ENCODE data around the gene TMEM272. TPM values are rescaled to one million over a fixed set of nuclear protein-coding genes. Genes with fewer than 3 reads are reported as not detected.
A peak's percentile ranks its signal among the peaks of the same experiment; 100 is the strongest.

TMEM272 gene
- total RNA-seq, 1 donor from 2014 or later: 0.71 TPM

- DNase-seq (ENCODE audit: low spot score): no peak
- intact Hi-C loops (cut with DNase I): loop anchor here (1.0 kb wide), 1 partner anchor 32 kb away; no protein-coding TSS in a partner anchor
- ATAC-seq: no peak
These were observed 12.0 kb upstream of the TMEM272 start for GRCh38 chr13:51856998-51857397.

DNA sequence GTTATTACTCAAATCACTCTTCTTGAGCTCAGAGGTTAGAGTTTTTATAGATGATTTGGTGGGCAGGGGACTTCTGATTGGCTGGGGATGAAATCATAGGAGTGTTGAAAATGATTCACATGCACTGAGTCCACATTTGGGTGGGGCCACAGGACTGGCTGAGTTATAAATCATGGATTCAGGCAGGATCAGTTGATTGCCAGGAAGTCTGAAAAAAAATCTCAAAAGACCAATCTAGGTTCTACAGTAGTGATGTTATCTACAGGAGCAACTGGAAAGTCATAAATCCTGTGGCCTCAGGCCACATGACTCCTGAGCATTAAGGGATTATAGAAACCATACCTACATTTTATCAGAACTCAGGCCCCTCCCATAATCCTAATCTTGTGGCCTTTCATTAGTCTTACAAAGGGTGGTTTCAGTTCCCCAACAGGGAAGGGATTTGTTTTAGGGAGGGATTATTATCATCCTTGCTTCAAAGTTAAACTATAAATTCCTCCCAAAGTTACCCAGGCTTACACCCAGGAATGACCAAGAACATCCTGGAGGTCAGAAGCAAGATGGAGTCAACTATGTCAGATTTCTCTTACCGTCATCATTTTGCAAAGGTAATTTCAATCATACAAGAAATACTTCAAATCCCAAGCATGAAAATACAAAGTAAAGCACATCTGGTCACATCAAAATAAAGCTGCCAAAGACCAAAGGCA, 11.2 kb upstream of the TMEM272 start:
- no peak for DNase-seq (ENCODE audit: low spot score)
- no peak for ATAC-seq
- intact Hi-C loops (cut with DNase I): loop anchor here (1.0 kb wide), 1 partner anchor 31 kb away; no protein-coding TSS in a partner anchor

DNA sequence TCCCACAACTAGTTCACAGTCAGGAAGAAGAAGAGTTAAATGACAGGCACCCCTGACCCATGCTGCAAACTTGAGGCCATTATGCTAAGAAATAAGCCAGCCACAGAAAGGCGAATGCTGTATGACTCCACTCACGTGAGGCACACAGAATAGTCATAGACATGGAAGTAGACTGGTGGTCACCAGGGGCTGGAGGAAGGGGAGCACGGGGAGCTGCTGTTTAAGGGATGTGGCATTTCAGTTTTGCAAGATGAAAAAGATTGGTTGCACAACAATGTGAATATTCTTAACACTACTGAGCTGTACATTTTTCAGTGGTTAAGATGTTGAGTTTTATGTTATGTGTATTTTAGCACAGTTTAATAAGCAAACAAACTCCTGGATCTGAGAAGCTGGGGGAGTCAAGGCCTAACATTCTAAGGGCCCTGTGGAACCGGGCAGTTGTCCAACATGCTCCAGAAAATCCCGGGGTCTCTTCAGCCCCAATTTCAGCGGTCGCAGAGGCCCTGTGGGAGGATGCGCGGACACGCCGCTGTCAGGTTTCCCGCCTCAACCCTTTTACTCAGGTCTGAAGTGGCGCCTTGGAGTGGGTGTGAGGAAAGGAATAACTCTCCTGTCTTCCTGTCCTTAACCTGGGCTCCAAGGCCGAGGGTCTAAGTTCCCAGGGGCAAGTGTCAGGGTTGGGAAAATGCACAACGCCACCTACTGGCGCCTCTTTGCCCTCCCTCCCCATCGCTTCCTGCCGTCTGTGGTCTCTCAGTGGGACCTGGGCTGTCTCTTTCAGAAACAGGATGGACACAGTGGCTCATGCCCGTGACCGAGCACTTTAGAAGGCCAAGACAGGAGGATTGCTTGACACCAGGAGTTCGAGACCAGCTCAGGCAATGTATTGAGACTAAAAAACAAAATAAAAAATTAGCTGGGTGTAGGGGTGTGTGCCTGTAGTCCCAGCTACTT, 4.4 kb upstream of the TMEM272 start:
- peak; percentile 38 for ATAC-seq
- intact Hi-C loops (cut with DNase I): no loop called here
- DNase-seq (ENCODE audit: low spot score): no peak

DNA sequence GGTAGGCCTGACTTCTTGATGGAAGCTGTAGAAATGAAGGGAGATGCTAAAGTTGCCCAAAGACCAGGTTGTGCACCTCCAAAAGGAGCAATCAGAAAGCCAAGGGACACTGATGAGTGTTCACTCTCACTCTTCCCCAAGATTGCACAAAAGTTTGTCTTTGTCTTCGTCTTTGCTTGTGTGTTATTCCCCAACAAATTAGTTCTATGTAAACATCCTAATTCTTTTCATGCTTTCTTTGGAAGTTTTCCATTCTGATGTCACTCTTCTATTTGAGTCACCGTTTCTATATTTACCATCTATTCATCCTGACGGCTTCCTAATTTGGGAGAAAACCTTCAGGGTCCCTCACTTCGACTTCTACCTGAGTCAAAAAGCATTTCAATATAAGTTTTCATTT, 3.7 kb upstream of the TMEM272 start:
- DNase-seq (ENCODE audit: low spot score) (no peak), ATAC-seq (no peak)
- intact Hi-C loops (cut with DNase I): no loop called here

DNA sequence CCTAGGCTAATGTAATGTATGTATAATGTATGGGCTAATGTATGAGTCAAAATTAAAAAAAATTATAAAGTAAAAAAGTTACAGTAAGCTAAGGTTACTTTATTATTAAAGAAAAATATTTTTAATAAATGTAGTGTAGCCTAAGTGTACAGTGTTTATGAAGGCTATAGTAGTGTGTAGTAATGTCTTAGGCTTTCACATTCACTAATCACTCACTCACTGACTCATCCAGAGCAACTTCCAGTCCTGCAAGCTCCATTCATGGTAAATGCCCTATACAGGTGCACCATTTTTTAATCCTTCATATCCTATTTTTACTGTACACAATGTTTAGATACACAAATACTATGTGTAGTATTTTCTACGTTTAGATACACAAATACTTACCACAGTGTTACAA, 1.8 kb upstream of the TMEM272 start:
- no peak for ATAC-seq
- no peak for DNase-seq (ENCODE audit: low spot score)
- intact Hi-C loops (cut with DNase I): no loop called here

DNA sequence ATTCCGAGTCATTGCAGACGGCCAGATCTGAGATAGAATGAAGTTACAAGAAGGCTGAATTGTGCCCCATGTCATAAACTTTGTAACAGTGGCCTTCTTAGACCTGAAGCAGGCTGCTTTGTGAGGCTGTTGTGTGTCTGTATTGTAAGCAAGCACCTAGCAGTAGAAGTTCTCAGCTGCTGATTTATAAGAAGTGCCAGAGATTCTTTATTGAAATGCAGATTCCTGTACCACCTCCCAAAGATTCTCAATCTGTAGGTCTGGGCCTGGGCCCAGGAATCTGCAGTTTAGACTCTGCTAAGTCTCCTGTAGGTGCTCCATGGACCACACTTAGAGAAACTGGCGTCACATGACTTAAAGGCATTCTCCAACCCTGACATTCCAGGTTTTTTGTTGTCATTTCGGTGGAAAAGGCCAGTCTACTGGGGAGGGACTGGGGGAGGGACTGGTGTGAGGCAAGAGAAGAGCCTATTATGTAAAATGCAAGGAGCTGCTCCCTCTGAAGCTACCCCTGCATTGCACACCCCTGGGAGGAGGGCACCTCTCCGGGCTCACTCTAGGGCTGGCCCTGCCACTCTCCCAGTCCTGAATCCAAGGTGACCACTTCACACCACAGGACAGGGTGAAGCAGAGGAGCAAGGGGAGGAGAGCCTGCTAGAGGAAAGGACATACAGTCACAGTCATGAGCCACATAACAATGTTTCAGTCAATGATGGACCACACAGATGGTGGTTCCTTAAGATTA, 769 bp upstream of the TMEM272 start:
- ATAC-seq (no peak), DNase-seq (ENCODE audit: low spot score) (no peak)
- intact Hi-C loops (cut with DNase I): no loop called here

DNA sequence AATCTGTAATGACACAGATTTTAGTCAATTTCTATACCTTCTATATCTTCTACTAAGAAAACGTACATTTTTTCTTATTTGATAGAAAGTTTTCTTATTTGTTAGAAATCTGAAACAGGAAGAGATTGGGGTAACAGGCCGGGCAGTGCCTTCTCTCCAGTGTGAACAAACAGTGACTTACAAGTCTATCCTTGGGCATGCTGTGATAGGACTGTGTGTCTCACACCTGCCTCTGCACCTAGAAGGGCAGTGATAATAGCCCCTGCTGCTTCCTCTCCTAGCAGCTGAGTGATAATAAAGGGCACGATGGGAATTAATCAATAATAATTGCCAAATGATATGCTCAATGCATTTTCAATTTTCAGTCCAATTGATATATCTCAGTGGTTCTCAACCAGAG, 1.4 kb downstream of the TMEM272 start:
- DNase-seq (ENCODE audit: low spot score) (no peak), ATAC-seq (no peak)
- intact Hi-C loops (cut with DNase I): no loop called here

DNA sequence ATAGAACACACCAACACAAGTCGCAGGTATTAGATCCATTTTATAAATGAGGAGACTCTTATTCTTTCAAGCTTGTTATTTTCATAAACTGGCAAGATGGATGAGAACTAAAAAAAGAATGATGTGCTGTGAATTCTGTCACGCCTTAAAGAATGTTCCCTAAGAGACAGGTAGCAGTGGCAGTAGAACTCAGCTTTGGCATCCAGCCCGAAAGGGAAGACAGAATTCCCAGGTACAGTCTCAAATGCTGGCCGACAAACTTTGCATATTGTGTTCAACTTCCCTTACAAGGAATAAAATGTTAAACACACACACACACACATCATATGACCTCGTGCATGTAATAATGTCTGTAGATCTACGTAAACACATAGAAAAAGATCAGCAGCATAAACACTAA, 3.2 kb downstream of the TMEM272 start:
- no peak for DNase-seq (ENCODE audit: low spot score)
- intact Hi-C loops (cut with DNase I): no loop called here
- ATAC-seq: no peak

GRCh38 chr13:51840917-51841316, 4.1 kb downstream of the TMEM272 start:
- DNase-seq (ENCODE audit: low spot score) (no peak), ATAC-seq (no peak)
- intact Hi-C loops (cut with DNase I): no loop called here

DNA sequence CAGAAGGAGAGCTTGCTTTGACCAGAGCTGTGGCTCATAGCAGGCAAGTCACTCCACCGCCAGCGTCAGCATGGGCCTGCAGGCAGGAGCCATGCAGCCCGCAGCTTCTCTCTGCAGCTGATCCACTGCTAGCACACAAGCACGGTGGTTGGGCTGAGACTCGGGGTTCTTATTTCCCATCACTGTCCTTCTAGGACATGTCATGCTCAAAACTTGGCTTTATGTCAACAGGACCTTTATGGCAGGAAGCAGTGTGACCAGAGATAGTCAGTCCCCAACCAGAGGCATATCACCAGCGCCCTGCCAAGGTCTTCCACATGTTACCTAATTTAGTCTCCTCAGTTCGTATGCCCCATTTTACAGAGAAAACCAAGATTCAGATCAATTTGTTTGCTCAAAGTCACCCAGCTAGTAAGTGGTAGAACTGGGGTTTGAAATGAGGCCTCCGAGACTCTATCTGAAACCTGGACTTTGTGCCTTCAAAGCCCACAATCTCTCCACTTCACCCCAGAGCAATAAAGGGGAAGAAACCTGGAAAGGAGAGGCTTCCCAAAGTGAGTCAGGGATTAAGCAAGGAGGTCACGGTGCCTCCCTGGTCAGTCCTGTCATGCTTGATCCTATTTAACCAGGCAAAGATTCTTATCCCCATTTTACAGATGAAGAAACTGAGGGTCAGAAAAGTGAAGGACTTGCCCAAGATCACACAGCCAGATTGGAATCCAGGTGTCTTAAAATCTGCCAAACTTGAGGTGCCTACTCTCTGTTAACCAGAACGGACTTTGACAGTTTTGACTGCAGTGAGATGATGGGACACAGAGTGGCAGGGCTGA, 5.1 kb downstream of the TMEM272 start:
- DNase-seq (ENCODE audit: low spot score): no peak
- intact Hi-C loops (cut with DNase I): no loop called here
- no peak for ATAC-seq

DNA sequence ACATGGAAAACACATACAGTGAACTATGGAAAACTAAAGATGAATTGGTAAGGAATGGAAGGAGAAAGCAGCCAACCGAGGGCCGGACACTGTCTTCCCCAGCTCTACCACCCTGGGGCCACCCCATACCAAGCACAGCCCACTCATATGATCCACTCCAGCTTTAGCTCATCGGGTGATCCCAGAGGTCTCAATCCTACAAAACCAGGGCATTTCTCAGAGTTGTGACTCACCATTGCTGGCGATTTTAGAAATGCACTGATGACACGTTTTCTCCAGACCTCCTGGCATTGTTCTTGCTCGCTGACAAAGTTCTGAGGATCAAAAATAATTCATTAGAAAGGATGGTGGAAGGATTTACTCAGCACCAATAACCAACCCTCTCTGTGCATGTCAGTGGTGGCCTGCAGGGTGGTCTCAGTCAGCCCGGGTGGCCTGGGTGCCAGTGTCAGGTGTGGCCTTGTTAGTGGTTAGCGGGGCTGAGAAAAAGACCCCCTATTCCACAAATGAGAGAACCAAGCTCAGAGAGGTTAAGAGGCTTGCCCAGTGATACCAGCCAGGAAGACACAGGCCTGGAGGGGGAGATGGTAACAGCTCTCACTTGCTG, 6.6 kb downstream of the TMEM272 start:
- intact Hi-C loops (cut with DNase I): no loop called here
- ATAC-seq: no peak
- no peak for DNase-seq (ENCODE audit: low spot score)

DNA sequence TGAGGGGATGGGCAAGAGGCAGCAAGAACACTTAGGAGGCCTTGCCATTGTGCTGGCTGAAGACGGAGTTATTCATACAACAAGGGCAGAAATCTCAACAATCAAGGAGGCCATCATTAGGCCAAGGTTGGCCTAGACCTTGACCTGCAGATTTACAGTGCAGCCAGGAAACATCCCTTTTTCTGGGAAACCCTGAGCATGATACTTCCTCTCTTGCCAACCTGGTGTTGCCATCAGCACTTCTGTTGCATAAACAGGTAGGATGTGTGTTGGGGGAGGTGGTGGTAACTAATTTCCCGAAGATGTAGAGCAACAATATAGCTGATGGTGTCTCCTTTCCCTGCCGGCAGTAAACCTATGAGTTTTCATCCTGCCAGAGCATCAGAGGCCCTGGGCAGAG, 8.0 kb downstream of the TMEM272 start:
- intact Hi-C loops (cut with DNase I): no loop called here
- no peak for ATAC-seq
- no peak for DNase-seq (ENCODE audit: low spot score)

DNA sequence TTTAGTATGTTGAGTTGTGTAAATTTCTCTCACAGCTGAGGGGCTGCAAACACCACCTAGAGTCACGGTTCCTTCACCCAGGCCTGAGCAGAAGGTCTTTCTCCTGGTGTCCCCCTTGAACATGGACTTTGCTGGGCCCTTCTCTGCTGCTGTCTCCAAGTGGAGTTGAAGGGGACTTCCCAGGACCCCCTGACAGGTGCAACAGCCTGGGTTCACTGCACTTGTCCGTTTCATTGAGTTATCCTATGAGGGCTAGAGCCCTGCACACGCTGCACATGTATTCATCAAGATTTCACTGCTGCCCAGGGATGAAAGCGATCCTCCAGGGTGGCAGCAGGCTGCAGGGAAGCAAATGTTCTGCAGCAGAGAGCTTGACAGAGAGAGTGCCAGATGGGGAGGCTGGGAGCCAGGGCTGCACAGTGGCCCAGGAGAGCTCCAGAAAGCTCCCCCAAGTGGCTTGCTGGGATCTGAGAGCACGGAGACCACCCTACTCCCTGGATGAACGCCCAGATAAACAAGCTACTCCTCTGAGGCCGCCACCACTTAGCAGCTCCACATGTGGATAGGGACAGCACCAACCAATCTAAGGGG, 10.3 kb downstream of the TMEM272 start:
- ATAC-seq: no peak
- intact Hi-C loops (cut with DNase I): no loop called here
- no peak for DNase-seq (ENCODE audit: low spot score)

GRCh38 chr13:51833980-51834379, 11.0 kb downstream of the TMEM272 start:
- DNase-seq (ENCODE audit: low spot score): no peak
- ATAC-seq: no peak
- intact Hi-C loops (cut with DNase I): no loop called here

DNA sequence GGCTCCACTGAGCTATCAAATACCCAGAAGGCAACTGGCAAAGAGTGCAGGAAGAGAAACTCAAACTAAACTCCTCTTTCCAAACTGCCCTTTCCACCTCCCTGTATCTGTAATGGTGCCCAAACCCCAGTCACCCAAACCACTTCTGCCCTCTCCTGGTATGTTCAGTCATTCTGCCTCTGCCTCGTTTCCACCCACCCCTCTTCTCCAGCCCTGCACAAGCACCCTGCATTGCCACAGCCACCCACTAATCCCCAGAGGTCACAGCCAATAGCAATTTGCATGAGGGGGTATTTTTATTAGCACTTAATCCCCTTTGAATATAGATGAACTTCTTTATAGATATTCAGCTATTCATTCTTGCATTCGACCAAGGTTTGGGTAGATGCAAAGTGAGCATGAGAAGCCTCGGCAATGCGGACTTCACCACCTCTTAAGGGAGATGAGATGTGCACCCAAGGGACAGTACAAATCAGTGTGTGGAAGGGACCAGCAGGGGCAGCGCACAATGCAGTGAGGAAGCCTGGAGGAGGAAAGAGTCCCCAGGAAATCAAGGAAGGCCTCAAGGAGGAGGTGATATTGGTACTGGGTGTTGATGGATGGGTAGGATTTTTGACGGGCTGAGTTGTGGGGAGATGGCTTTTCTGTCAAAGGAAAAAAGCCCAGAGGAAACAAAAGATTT, 12.4 kb downstream of the TMEM272 start:
- DNase-seq (ENCODE audit: low spot score): no peak
- intact Hi-C loops (cut with DNase I): no loop called here
- ATAC-seq: peak; percentile 90

GRCh38 chr13:51831519-51831918, 13.5 kb downstream of the TMEM272 start:
- ATAC-seq: no peak
- intact Hi-C loops (cut with DNase I): no loop called here
- DNase-seq (ENCODE audit: low spot score): no peak

DNA sequence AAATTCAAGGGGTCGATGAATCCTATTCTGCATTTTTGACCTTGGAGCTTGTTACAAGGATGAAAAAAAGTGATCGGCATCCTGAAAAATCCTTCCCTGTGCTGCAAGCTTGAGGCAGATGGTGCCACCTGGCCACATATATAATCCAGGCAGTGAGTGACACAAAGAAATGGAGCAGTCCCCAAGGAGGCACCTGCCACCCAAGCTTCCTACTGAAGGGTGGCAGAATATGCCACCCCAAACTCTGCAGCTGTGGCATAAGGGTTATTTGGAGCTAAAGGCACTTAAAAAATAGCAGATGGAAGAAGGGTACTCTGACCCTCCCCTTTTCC, 15.4 kb downstream of the TMEM272 start:
- intact Hi-C loops (cut with DNase I): no loop called here
- DNase-seq (ENCODE audit: low spot score) (no peak), ATAC-seq (no peak)

Measured in sciatic nerve (tissue), 2 donors.